HG03442 (cell line): Measurements from ENCODE around the gene UCKL1.
"Not testable (repeated sequence)": the region's sequence is repeated elsewhere in the genome, so short reads cannot be mapped to it uniquely, and the experiment has no call there.

Experiments
- ATAC-seq: cut with Tn5 transposase; IDR thresholded peaks from one replicate; pipeline ENCODE4 v1.9.1; 2021; ENCODE audit warnings: mild to moderate bottlenecking, moderate library complexity; ENCODE audit not compliant: unreplicated experiment

The UCKL1 gene

GRCh38 chr20:63973160-63973479, 16.9 kb upstream of the UCKL1 start:
- no peak for ATAC-seq

DNA sequence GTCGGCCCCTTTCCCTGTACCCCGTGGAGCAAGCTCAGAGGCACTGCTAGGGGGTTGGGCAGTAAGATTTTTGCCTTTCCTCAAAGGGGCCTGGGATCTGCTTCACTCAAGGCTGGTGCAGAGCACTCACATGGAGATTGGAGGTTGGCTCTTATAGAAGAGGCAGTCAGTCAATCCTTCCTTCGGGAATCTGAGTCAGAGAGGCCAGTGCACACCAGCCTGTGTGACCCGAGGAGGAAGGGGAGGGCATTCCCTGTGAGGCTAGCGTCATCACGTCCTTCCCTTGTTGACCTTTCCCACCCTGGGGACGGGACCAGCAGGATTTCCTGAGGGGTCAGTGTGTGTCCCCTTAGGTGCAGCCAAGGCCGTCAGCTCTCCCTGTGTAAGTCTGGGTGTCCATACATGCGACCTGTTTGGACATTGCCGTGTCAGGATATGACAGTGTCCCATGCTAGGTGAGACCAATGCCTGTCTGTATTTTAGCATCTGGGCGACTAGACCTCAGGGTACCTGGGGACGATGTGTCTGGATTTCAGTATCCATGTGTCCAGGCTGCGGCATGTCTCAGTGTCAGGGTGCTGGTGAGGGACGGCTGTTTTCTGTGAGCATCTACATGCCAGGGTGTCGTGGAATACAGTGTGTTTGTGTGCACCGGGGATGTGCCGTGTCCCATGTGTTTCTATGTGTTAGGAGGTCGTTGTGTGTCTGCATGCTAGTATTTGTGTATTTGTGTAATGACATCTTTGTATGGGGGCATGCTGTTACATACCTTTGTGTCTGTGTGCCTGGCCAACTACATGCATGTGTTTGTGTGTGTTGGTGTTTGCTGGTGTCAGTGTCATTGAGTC, 16.3 kb upstream of the UCKL1 start:
- ATAC-seq = no peak

GRCh38 chr20:63971960-63972311, 15.7 kb upstream of the UCKL1 start:
- ATAC-seq = not testable (repeated sequence)

DNA sequence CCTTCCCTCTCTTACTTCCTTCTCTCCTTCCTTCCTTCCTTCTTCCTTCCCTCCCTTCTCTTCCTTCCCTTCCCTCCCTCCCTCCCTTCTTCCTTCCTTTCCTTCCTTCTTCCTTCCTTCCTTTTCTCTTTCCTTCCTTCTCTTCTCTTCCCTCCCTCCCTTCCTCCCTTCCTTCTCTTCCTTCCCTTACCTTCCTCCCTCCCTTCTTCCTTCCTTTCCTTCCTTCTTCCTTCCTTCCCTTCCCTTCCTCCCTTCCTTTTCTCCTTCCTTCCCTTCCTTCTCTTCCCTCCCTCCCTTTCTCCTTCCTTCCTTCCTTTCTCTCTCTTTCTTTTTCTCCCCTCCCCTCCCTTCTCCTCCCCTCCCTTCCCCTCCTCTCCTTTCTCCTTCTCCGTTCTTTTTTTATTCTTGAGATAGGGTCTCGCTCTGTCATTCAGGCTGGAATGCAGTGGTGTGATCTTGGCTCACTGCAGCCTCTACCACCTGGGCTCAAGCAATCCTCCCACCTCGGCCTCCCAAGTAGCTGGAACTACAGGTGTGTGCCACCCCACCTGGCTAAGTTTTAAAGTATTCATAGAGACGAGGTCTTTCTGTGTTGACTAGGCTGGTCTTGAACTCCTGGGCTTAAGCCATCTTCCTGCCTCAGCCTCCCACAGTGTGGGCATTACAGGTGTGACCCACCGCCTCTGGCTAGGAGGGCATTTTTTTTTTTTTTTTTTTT, 14.7 kb upstream of the UCKL1 start:
- ATAC-seq = no peak

DNA sequence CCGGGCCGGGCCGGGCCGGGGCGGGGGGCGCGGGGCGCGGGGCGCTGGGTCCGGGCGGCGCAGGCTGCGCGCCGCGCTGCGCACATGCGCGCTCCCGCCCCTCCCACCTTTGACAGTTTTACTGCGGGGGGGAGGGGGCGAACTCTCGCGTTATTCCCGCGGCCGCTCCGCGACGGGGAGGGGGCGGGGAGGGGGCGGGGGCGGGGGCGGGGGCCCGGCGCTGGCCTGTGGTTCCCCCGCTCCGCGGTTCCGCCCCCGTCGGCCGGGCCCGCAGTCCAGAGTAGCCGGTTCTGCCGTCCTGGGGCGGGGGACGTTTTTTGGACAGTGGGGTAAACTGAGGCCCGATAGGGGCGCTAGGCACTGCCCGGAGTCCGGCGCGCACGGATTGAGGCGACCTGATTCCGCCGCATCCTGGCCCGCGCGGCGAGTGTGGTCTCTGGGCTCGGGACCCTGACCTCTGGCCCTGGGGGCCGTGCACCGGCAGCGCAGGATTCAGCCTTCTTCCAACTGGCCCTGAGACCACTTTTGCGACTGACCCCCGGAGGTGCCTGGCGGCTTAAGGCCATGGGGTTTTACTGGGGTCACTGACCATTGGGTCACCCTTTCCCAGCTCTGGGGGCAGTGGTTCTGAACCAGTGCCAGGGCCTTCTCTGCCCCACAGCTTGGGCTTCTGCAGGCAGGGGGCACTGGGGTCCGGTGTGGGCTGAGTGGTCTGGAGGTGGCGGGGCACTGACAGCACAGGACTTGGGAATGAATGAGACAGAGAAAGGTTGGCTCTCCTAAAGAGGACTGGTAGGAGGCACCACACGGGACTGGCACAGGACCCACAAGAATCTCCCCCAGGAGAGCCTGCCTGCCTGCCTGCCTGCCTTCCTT, 13.9 kb upstream of the UCKL1 start, which contains the start of gene ZNF512B:
Gene ZNF512B, minus strand, starts transcription at position 93 of the 876 bp plus-strand sequence. CDS start 1,980 bp downstream, outside the sequence.
- ATAC-seq = no peak

- ATAC-seq = no peak
These were observed 12.9 kb upstream of the UCKL1 start for GRCh38 chr20:63968928-63969760.

- ATAC-seq = no peak
These were observed 12.1 kb upstream of the UCKL1 start for GRCh38 chr20:63968136-63968927.

- ATAC-seq = no peak
These were observed 11.3 kb upstream of the UCKL1 start for GRCh38 chr20:63967330-63968135.

DNA sequence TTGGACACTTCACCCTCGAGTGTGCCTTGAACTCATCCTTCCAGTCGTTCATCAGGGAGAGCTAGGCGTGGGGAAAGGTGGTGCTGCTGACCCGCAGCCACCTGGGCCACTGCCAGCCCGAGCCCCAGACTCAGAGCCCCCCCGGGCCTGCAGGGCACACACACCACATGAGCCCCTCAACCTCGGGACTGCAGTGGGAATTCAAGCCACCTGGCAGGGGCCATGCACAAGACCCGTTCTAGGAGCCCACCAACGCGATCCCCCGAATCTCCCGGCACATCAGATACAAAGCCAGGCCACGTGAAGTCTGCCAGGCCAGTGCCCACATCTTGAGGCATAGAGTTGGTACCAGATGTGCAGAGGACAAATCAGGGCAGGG, 10.7 kb upstream of the UCKL1 start:
- no peak for ATAC-seq

GRCh38 chr20:63966172-63966943, 10.1 kb upstream of the UCKL1 start:
- no peak for ATAC-seq

GRCh38 chr20:63964412-63964811, 8.2 kb upstream of the UCKL1 start:
- ATAC-seq = no peak

DNA sequence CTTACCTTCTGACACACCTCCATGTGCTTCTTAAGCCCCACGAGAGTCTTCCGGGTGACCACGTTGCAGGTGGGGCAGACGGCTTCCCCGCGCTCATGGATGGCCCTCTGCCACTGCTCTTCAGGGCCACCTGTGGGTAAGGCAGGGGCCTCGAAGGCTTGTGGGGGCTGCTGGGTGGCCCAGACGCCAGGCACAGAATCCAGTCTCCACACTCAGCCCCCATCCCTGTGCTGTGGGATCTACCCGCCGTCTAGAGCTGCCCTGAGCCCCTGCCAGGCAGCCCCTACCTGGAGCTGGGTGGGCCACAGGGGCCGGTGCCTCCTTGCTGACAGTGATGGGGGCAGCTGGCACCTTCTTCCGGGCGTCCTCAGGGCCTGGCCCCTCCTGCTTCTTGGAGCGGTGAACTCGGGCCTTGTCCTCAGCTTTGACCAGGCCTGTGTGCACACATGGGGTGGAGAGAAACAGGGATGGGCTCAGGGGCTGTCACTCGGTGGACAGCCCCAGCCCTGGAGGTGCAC, 7.6 kb upstream of the UCKL1 start:
- ATAC-seq = no peak

DNA sequence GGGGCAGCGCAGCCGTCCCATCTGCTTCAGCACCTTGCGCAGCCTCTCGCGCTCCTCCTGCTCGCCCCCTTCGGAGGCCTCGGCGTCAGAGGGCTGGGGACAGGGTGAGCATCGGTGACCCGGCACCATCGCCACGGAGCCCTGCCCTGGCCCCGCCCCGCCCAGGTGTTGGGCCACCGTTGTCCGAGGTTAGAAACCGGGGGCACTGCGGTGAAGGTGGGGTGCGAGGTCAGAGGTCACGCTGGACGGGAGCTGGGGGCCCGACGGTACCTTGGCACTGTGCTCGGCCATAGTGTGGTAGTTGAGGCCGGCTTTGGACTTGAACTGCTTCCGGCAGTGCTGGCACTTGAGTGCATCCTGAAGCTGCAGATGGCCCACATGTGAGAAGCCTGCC, 7.1 kb upstream of the UCKL1 start:
- no peak for ATAC-seq

DNA sequence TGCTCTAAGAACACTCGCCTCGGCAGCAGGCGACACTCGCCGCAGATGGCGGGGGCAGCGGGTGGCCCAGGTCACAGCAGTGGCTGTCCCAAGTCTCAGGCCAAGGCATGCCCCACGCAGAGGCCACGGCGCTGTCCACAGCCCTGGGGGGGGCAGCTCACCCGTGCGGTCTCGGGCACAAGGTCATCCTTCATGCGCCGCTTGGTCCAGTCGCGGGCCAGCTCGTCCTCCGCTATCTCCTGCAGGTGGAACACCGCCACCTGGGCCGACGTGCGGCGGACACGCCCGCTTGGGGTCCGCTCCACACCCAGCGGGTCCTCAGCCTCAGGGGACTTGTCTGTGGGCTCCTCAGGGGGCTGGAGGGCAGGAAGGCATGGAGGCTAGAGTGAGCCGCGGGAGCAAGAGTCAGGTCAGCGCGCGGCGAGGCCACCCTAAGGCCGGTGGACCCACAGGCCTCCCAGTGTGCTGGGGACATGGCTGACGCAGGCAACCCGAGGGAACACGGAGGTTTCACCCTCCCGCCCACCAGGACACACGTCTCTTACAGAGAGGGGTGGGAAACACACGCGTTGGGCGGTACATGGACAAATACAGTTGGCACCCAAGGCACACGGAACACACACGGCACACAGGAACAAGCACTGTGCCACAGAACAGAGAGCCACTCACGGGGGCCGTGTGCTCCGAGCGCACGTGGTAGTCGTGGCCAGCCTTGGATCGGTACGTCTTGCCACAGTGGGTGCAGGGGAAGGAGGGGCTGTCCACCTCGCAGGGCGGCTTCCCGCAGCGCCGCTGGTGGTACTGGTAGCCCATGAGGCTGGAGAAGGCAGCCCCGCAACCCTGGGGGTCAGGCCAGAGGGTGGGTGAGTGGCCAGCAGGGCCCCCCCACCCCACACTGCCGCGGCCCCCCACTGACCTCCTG, 6.5 kb upstream of the UCKL1 start:
- no peak for ATAC-seq

- no peak for ATAC-seq
These were observed 5.6 kb upstream of the UCKL1 start for GRCh38 chr20:63961664-63962425.
